NT2/D1 (cell line): ENCODE measurements around the gene ZNF135.

ENCODE experiments used
- SUZ12 ChIP-seq: IDR thresholded peaks from 2 replicates; pipeline ENCODE4 v1.6.1; 2011; ENCODE audit not compliant: insufficient read length, insufficient read depth; ENCODE audit errors: extremely low read depth
- YY1 ChIP-seq: IDR thresholded peaks from 2 replicates; pipeline ENCODE4 v1.6.1; 2011; ENCODE audit not compliant: insufficient read length, insufficient read depth

- no peak for TF ChIP-seq SUZ12
- no peak for TF ChIP-seq YY1
Observed at GRCh38 chr19:58045411-58046050, 13.6 kb upstream of the ZNF135 start.
